ENCODE data around the gene CTSO.

Gene CTSO

GRCh38 chr4:155953151-155954117, at the start of gene CTSO:
CTSO (minus strand) TSS chr4:155953866; CDS start chr4:155953847, 19 bp downstream.
- DNase-seq, result peak; percentile 41

GRCh38 chr4:156000491-156000890, 46.8 kb upstream of the CTSO start:
- DNase-seq, result no peak

- DNase-seq, result no peak
These were observed 46.1 kb upstream of the CTSO start for GRCh38 chr4:155999725-156000124.

GRCh38 chr4:155995069-155995468, 41.4 kb upstream of the CTSO start:
- no peak for DNase-seq

GRCh38 chr4:155984106-155984797, 30.6 kb upstream of the CTSO start:
- no peak for DNase-seq

GRCh38 chr4:155982736-155983385, 29.2 kb upstream of the CTSO start:
- DNase-seq, result no peak

- DNase-seq, result no peak
These were observed 25.1 kb upstream of the CTSO start for GRCh38 chr4:155978810-155979209.

GRCh38 chr4:155975511-155975910, 21.8 kb upstream of the CTSO start:
- DNase-seq, result no peak

GRCh38 chr4:155974996-155975395, 21.3 kb upstream of the CTSO start:
- no peak for DNase-seq

GRCh38 chr4:155974476-155974749, 20.7 kb upstream of the CTSO start:
- no peak for DNase-seq

GRCh38 chr4:155973639-155974475, 20.2 kb upstream of the CTSO start:
- no peak for DNase-seq

- DNase-seq, result no peak
These were observed 18.4 kb upstream of the CTSO start for GRCh38 chr4:155972098-155972497.

- no peak for DNase-seq
These were observed 13.2 kb upstream of the CTSO start for GRCh38 chr4:155966731-155967395.

- DNase-seq, result no peak
These were observed 12.5 kb upstream of the CTSO start for GRCh38 chr4:155966171-155966570.

GRCh38 chr4:155964016-155964891, 10.6 kb upstream of the CTSO start:
- no peak for DNase-seq

- DNase-seq, result no peak
These were observed 9.1 kb upstream of the CTSO start for GRCh38 chr4:155962767-155963166.

GRCh38 chr4:155961575-155961974, 7.9 kb upstream of the CTSO start:
- no peak for DNase-seq

GRCh38 chr4:155960522-155960921, 6.9 kb upstream of the CTSO start:
- no peak for DNase-seq

- DNase-seq, result no peak
These were observed 5.8 kb upstream of the CTSO start for GRCh38 chr4:155959417-155959816.

GRCh38 chr4:155956461-155956860, 2.8 kb upstream of the CTSO start:
- no peak for DNase-seq

GRCh38 chr4:155954939-155955338, 1.3 kb upstream of the CTSO start:
- no peak for DNase-seq

All from NCI-H2029 (cell line).